Neutrophil (primary cell): ENCODE measurements around the gene TRDMT1.

ENCODE experiments used
- H3K27ac ChIP-seq: fragments of 200-600 bp; sonication (generic); 2 replicates; pipeline ENCODE4 v1.5.1; 2016; ENCODE audit warnings: mild to moderate bottlenecking, moderate library complexity
- H3K27me3 ChIP-seq: fragments of 200-600 bp; sonication (generic); 2 replicates; pipeline ENCODE4 v1.6.0; 2016; ENCODE audit warnings: mild to moderate bottlenecking
- H3K36me3 ChIP-seq: fragments of 200-600 bp; sonication (generic); 2 replicates; pipeline ENCODE4 v1.5.1; 2017
- H3K4me1 ChIP-seq, 2 experiments: fragments of 200-600 bp in 1 of 2; sonication (generic) in 1 of 2; 1 replicate in 1 of 2; 2 replicates in 1 of 2; pipeline versions ENCODE4 v1.5.1 to v1.6.1; 2013 to 2016; ENCODE audit warnings: low read depth in 1 of 2, low read length in 1 of 2, mild to moderate bottlenecking in 1 of 2, moderate library complexity in 1 of 2; ENCODE audit not compliant: control insufficient read depth in 1 of 2, insufficient read depth in 1 of 2
- H3K4me3 ChIP-seq, 2 experiments: fragments of 200-600 bp in 1 of 2; sonication (generic) in 1 of 2; 1 replicate in 1 of 2; 2 replicates in 1 of 2; pipeline ENCODE4 v1.5.1; 2013 to 2016; ENCODE audit warnings: low read depth in 1 of 2, low read length in 1 of 2, mild to moderate bottlenecking in 1 of 2, moderate library complexity in 1 of 2
- H3K9me3 ChIP-seq: fragments of 200-600 bp; sonication (generic); 2 replicates; pipeline ENCODE4 v1.5.1; 2016
- TF ChIP-seq, protein P1 (sequence below): fragments of 200-600 bp; sonication (generic); IDR thresholded peaks from 2 replicates; pipeline ENCODE4 v1.5.1; 2016; ENCODE audit warnings: antibody characterized with exemption

TRDMT1 gene

DNA sequence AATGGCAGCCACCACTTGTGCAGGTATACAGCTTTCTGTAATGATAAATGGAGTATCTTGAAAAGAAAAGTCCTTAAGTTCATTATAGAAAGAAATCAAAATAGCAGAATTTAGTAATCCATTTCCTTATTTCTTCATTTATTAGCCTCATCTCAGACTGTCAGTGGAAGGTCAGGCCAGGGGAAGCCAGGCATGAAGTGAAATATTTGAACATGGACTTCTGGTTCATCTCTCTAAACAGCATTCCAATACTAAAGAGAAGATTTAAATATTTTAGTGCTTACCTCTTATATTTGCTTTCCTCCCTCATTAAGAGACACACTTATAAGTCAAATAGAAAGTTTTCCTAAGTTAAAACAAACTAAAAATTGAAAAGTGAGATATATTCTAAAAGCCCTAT, 26.8 kb downstream of the TRDMT1 start:
- peaks cover 0 to 15% of the 10 kb centered on the region in 2 experiments for H3K4me1 ChIP-seq
- TF ChIP-seq, protein P1, sequence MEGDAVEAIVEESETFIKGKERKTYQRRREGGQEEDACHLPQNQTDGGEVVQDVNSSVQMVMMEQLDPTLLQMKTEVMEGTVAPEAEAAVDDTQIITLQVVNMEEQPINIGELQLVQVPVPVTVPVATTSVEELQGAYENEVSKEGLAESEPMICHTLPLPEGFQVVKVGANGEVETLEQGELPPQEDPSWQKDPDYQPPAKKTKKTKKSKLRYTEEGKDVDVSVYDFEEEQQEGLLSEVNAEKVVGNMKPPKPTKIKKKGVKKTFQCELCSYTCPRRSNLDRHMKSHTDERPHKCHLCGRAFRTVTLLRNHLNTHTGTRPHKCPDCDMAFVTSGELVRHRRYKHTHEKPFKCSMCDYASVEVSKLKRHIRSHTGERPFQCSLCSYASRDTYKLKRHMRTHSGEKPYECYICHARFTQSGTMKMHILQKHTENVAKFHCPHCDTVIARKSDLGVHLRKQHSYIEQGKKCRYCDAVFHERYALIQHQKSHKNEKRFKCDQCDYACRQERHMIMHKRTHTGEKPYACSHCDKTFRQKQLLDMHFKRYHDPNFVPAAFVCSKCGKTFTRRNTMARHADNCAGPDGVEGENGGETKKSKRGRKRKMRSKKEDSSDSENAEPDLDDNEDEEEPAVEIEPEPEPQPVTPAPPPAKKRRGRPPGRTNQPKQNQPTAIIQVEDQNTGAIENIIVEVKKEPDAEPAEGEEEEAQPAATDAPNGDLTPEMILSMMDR, result no peak
- no peak overlapping the region for H3K27ac ChIP-seq
- H3K9me3 ChIP-seq, result no peaks in the 10 kb centered on the region
- no peak overlapping the region for H3K4me3 ChIP-seq
- no peaks in the 10 kb centered on the region for H3K27me3 ChIP-seq
- H3K36me3 ChIP-seq, result no peaks in the 10 kb centered on the region

DNA sequence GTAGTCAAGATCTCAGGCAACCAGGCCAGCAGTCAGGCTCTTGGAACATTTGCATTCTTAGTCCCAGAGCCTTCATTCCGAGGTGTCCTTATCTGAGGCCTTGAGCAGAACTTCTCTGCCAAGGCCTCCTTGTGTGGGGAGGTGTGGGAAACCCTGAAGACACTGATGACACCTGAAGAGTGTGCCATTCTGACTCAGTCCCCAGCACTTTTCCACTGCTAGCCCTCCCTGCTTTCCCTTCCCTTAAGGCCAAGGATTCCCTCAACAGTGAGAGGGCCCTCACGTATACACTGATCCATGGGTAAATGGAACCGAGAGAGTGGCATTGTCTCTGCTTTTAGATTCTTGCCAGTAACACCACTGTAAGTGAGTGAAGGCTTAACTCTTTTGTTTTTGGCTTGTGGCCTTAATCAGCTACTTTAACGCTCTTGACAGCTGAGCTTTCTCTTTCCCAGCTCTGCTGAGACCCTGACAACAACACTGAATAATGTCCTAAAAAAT, 30.3 kb downstream of the TRDMT1 start:
- no peak overlapping the region for H3K27ac ChIP-seq
- no peaks in the 10 kb centered on the region for H3K36me3 ChIP-seq
- TF ChIP-seq, protein P1, result no peak

DNA sequence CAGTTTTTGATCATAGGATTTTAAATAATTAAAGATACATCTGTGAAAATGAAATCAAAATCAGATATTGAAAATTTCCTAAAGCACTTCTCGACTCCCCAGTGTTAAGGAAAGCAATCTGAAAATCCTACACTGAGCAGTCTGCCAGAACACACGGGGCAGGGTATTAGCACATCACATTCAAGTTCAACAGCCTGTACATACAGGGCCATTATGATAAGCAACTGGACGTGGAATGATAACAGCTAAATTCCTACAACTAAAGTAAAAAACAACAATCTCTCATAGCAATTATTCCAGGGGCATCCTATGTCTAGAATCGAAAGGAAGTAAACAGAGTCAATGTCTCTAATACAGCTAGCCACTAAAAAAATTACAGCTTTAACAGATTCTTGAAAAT, 31.7 kb downstream of the TRDMT1 start:
- H3K36me3 ChIP-seq, result no peaks in the 10 kb centered on the region
- no peak overlapping the region for H3K4me3 ChIP-seq
- no peak overlapping the region for H3K27ac ChIP-seq
- H3K9me3 ChIP-seq, result no peaks in the 10 kb centered on the region
- no peaks in the 10 kb centered on the region for H3K4me1 ChIP-seq
- TF ChIP-seq, protein P1, result no peak
- H3K27me3 ChIP-seq, result no peaks in the 10 kb centered on the region

More for the DNA sequence above, 30.3 kb downstream of the TRDMT1 start:
- Histone ChIP-seq H3K4me3 (no peak overlapping the region), H3K27me3 (no peaks in the 10 kb centered on the region), H3K9me3 (no peaks in the 10 kb centered on the region), H3K4me1 (peaks cover 0 to 13% of the 10 kb centered on the region in 2 experiments)

DNA sequence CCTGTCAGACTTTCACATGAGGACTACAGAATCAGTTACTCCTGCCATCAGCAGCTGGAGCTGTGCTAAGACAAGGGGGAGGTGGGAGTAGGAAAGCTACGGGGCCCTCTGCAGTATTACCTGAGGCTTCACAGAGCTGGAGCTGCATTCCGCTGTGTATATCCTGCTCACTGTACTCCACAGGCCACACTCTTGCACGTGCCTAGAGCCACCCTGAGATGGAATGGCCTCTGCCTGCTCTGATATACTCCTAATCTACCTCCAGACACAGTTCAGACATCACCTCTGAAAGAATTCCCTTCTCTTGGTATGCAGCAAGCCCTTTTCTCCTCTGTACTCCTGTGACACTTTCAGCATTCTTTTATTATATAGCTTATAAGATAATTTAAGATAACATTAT, 34.8 kb downstream of the TRDMT1 start:
- H3K9me3 ChIP-seq, result no peaks in the 10 kb centered on the region
- TF ChIP-seq, protein P1, result no peak

DNA sequence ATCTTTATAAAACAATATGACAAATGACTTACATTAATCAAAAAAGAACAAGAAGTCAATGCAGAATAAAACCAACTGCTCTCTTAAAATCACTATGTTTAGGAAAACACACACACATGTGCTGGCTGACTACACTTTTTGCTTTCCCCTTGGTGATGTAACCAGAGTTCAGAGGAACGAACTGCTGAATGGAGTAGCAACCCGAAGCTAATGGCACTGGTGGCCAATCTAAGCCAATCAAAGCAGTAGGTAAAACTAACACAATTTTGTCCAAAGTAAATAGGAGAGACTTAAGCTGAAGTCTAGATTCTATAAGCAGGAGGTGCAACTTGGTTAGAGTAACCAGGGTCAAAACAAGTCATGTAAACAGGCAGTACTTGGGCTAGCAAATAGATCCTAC, 38.6 kb downstream of the TRDMT1 start:
- H3K27me3 ChIP-seq, result no peaks in the 10 kb centered on the region
- H3K9me3 ChIP-seq, result no peaks in the 10 kb centered on the region
- H3K36me3 ChIP-seq, result no peaks in the 10 kb centered on the region
- H3K4me1 ChIP-seq, result no peaks in the 10 kb centered on the region
- TF ChIP-seq, protein P1, result no peak
- H3K27ac ChIP-seq, result no peak overlapping the region
- H3K4me3 ChIP-seq, result no peak overlapping the region

More for the DNA sequence above, 34.8 kb downstream of the TRDMT1 start:
- Histone ChIP-seq H3K4me1 (no peaks in the 10 kb centered on the region), H3K27ac (no peak overlapping the region), H3K36me3 (no peaks in the 10 kb centered on the region), H3K27me3 (no peaks in the 10 kb centered on the region), H3K4me3 (no peak overlapping the region)

DNA sequence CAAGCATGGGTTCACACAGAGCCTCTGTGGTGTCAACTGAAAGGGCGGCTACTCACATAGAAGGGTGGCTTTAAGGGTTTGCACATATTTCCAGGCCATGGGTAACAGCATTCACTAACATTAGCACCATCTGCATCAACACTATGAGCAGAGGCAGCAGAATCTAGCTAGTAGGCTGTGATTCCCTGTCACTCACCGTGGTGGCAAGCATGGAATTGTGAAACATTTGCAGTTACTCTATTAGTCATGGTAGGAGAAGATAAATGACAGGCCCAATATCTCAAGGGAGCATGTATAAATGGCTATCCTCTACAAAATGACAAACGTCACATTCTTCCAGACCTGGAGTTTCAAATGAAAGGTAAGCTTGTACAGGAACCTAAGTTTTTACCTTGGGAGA, 39.7 kb downstream of the TRDMT1 start:
- Histone ChIP-seq H3K27ac (no peak overlapping the region), H3K9me3 (no peaks in the 10 kb centered on the region), H3K27me3 (no peaks in the 10 kb centered on the region), H3K4me1 (no peaks in the 10 kb centered on the region), H3K4me3 (no peak overlapping the region), H3K36me3 (no peaks in the 10 kb centered on the region)
- TF ChIP-seq, protein P1, result no peak
